Fibroblast of lung (primary cell): Measurements from ENCODE around the gene GABRG3.

ENCODE experiments used
- EZH2 ChIP-seq: IDR thresholded peaks from 2 replicates; pipeline ENCODE4 v1.5.1; 2012; ENCODE audit warnings: low read length, control low read depth, mild to moderate bottlenecking; ENCODE audit errors: missing control alignments
- TF ChIP-seq, protein P1 (sequence below), 2 donors: IDR thresholded peaks in 1 of 2; conservative IDR thresholded peaks in 1 of 2; 1 replicate in 1 of 2; 2 replicates in 1 of 2; pipeline ENCODE4 v1.5.1; 2011 to 2012; ENCODE audit warnings: low read length in 2 of 2, control low read depth in 1 of 2, inconsistent platforms in 1 of 2, low read depth in 1 of 2, mild to moderate bottlenecking in 1 of 2

DNA sequence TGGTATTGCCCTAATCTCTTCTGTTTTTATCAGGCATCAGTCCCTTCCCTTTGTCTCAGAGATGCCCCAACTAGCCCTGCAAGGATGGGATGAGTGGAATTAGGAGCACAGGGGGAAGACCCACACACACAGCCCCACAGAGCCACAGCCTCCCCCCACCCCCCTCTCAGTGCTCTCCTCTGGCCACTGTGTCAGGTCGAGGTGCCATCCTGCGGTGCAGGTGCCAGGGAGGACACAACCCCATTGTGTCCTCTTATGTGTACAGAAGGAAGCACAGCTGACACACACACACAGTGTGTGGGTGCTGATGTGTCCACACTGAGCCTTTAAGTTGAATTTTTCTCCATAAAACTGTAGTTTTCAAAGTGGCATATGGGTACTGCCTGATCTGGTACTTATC, 593.7 kb downstream of the GABRG3 start:
- TF ChIP-seq, protein P1, sequence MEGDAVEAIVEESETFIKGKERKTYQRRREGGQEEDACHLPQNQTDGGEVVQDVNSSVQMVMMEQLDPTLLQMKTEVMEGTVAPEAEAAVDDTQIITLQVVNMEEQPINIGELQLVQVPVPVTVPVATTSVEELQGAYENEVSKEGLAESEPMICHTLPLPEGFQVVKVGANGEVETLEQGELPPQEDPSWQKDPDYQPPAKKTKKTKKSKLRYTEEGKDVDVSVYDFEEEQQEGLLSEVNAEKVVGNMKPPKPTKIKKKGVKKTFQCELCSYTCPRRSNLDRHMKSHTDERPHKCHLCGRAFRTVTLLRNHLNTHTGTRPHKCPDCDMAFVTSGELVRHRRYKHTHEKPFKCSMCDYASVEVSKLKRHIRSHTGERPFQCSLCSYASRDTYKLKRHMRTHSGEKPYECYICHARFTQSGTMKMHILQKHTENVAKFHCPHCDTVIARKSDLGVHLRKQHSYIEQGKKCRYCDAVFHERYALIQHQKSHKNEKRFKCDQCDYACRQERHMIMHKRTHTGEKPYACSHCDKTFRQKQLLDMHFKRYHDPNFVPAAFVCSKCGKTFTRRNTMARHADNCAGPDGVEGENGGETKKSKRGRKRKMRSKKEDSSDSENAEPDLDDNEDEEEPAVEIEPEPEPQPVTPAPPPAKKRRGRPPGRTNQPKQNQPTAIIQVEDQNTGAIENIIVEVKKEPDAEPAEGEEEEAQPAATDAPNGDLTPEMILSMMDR (conservative IDR thresholded peaks at IDR 0.05 in 1 of 2, IDR thresholded peaks at IDR 0.05 in 1 of 2; ENCODE audit: low read depth in 1 of 2, low read length in 2 of 2), result no peak
- TF ChIP-seq EZH2, result no peak
